Astrocyte (in vitro differentiated cells and primary cell): ENCODE measurements around the gene FSD1L. TPM values are rescaled to one million over a fixed set of nuclear protein-coding genes. Genes with fewer than 3 reads are reported as not detected.

Experiments used
- DNase-seq: peaks from one replicate; pipeline ENCODE4 v3.0.0-alpha.2; 2010; ENCODE audit warnings: low read depth
- FAIRE-seq: peaks from 2 replicates; lab custom pipeline; 2011; peaks lifted over from hg19 to GRCh38; lab: Jason Lieb, UNC
- H2AFZ ChIP-seq: 2 replicates; pipeline ENCODE4 v1.6.0; 2012; ENCODE audit warnings: low read depth, low read length, inconsistent platforms
- H3K27ac ChIP-seq: 2 replicates; pipeline ENCODE4 v1.5.1; 2011; ENCODE audit warnings: low read depth, low read length, inconsistent platforms
- H3K27me3 ChIP-seq: 2 replicates; pipeline ENCODE4 v1.6.0; 2011; ENCODE audit warnings: low read length, inconsistent platforms; ENCODE audit not compliant: insufficient read depth
- H3K36me3 ChIP-seq: 2 replicates; pipeline ENCODE4 v1.5.1; 2011; ENCODE audit warnings: low read length, inconsistent platforms; ENCODE audit not compliant: insufficient read depth
- H3K4me1 ChIP-seq: 2 replicates; pipeline ENCODE4 v1.5.1; 2011; ENCODE audit warnings: low read length, inconsistent platforms; ENCODE audit not compliant: insufficient read depth
- H3K4me2 ChIP-seq: 2 replicates; pipeline ENCODE4 v1.6.0; 2012; ENCODE audit warnings: low read length, inconsistent platforms
- H3K4me3 ChIP-seq: 2 replicates; pipeline ENCODE4 v1.5.1; 2011; ENCODE audit warnings: low read depth, mild to moderate bottlenecking, low read length, inconsistent platforms; ENCODE audit not compliant: insufficient read depth
- H3K79me2 ChIP-seq: 2 replicates; pipeline ENCODE4 v1.6.0; 2012; ENCODE audit warnings: mild to moderate bottlenecking, low read length, inconsistent platforms; ENCODE audit not compliant: insufficient read depth
- H3K9ac ChIP-seq: 2 replicates; pipeline ENCODE4 v1.6.0; 2012; ENCODE audit warnings: mild to moderate bottlenecking, low read length, inconsistent platforms
- H3K9me3 ChIP-seq: 2 replicates; pipeline ENCODE4 v1.5.1; 2012; ENCODE audit warnings: low read depth, mild to moderate bottlenecking, low read length, inconsistent platforms; ENCODE audit not compliant: insufficient read depth
- H4K20me1 ChIP-seq: 2 replicates; pipeline ENCODE4 v1.6.0; 2012; ENCODE audit warnings: low read length, inconsistent platforms; ENCODE audit not compliant: insufficient read depth
- H3K27ac Mint-ChIP-seq: one replicate; pipeline ENCODE4 v1.8.0; 2021; ENCODE audit warnings: mild to moderate bottlenecking, mixed read lengths; ENCODE audit not compliant: unreplicated experiment
- H3K27me3 Mint-ChIP-seq: one replicate; pipeline ENCODE4 v1.8.0; 2021; ENCODE audit warnings: low read depth, mixed read lengths; ENCODE audit not compliant: unreplicated experiment
- H3K36me3 Mint-ChIP-seq: one replicate; pipeline ENCODE4 v1.8.0; 2021; ENCODE audit warnings: low read depth, mixed read lengths; ENCODE audit not compliant: unreplicated experiment
- H3K4me1 Mint-ChIP-seq: one replicate; pipeline ENCODE4 v1.8.0; 2021; ENCODE audit warnings: low read depth, mixed read lengths; ENCODE audit not compliant: unreplicated experiment
- H3K4me3 Mint-ChIP-seq: one replicate; pipeline ENCODE4 v1.8.0; 2021; ENCODE audit warnings: mild to moderate bottlenecking, moderate library complexity, mixed read lengths; ENCODE audit not compliant: unreplicated experiment
- H3K9me3 Mint-ChIP-seq: one replicate; pipeline ENCODE4 v1.8.0; 2021; ENCODE audit warnings: mild to moderate bottlenecking, mixed read lengths; ENCODE audit not compliant: unreplicated experiment
- EZH2 ChIP-seq: IDR thresholded peaks from 2 replicates; pipeline ENCODE4 v1.6.1; 2012; ENCODE audit warnings: mild to moderate bottlenecking, low read length, inconsistent platforms; ENCODE audit not compliant: insufficient read depth
- total RNA-seq: library from RNA; stranded (reverse); gene quantifications from 2 replicates; pipeline ENCODE4 v1.2.1, GENCODE V29; 2021
- TF ChIP-seq, protein P1 (sequence below): IDR thresholded peaks from 2 replicates; pipeline ENCODE4 v1.5.1; 2011; ENCODE audit warnings: low read depth, mild to moderate bottlenecking, inconsistent platforms, low read length, moderate library complexity; ENCODE audit not compliant: insufficient read depth

Gene FSD1L
- total RNA-seq, 1 donor from 2014 or later: 7.0 TPM

DNA sequence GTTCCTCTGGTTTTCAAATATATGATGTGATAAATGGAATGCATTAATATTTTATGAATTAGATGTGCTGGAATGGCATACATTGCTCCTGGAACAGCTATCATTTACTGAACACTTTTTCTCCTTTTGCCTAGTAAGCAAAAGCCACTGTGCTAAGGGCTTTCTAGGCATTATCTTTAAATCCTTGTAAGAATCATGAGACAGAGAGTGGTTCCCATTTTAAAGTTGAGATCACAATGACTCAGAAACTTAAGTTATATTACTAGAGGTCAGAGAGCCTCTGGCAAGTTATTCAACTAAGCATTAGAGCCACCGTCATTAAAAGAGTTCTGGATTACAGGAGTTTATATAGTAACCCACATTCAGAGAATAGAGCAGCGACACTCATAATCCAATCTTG is 26.7 kb upstream of the FSD1L start:
- Mint-ChIP-seq H3K4me3 (no peak overlapping the region), H3K4me1 (peaks cover 2% of the 10 kb centered on the region)
- FAIRE-seq: no peak

DNA sequence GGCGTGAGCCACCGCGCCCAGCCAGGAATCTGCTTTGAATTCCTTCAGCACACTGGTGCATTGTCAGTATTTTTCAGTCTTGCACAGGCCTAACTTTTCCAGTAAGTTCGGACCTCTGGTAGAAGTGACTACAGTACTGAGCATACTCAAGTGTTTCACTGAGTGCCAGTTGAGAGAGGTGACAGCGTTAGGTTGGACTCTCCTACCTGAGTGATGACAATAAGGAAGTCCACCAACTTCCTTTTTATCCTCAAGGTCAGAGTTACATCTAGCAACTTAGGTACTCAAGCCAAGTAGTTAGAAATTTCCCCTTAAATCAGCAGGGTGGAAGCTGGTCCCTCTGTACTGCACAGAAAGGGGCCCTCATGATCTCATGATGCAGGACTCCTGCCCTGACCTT is 26.0 kb upstream of the FSD1L start:
- Mint-ChIP-seq H3K36me3 (no peaks in the 10 kb centered on the region), H3K27ac (no peak overlapping the region), H3K27me3 (no peaks in the 10 kb centered on the region)

More for the DNA sequence above, 26.7 kb upstream of the FSD1L start:
- Mint-ChIP-seq H3K27me3 (no peaks in the 10 kb centered on the region), H3K27ac (no peak overlapping the region), H3K36me3 (no peaks in the 10 kb centered on the region), H3K9me3 (no peaks in the 10 kb centered on the region)
- Histone ChIP-seq H3K4me1 (no peaks in the 10 kb centered on the region), H3K27me3 (no peaks in the 10 kb centered on the region), H3K79me2 (no peaks in the 10 kb centered on the region), H3K27ac (no peak overlapping the region), H3K36me3 (no peaks in the 10 kb centered on the region), H3K9ac (no peak overlapping the region), H3K9me3 (no peaks in the 10 kb centered on the region), H3K4me2 (no peak overlapping the region), H4K20me1 (no peaks in the 10 kb centered on the region), H3K4me3 (no peak overlapping the region), H2AFZ (no peak overlapping the region)
- no peak for DNase-seq
- TF ChIP-seq, protein P1, sequence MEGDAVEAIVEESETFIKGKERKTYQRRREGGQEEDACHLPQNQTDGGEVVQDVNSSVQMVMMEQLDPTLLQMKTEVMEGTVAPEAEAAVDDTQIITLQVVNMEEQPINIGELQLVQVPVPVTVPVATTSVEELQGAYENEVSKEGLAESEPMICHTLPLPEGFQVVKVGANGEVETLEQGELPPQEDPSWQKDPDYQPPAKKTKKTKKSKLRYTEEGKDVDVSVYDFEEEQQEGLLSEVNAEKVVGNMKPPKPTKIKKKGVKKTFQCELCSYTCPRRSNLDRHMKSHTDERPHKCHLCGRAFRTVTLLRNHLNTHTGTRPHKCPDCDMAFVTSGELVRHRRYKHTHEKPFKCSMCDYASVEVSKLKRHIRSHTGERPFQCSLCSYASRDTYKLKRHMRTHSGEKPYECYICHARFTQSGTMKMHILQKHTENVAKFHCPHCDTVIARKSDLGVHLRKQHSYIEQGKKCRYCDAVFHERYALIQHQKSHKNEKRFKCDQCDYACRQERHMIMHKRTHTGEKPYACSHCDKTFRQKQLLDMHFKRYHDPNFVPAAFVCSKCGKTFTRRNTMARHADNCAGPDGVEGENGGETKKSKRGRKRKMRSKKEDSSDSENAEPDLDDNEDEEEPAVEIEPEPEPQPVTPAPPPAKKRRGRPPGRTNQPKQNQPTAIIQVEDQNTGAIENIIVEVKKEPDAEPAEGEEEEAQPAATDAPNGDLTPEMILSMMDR: no peak
- TF ChIP-seq EZH2: no peak

GRCh38 chr9:105425816-105426433 is 21.9 kb upstream of the FSD1L start:
- H3K4me1 ChIP-seq: no peaks in the 10 kb centered on the region
- no peak overlapping the region for H2AFZ ChIP-seq
- Mint-ChIP-seq H3K36me3 (no peaks in the 10 kb centered on the region), H3K27ac (no peak overlapping the region), H3K9me3 (no peaks in the 10 kb centered on the region), H3K4me3 (no peak overlapping the region), H3K27me3 (no peaks in the 10 kb centered on the region), H3K4me1 (no peaks in the 10 kb centered on the region)
- H3K36me3 ChIP-seq: no peaks in the 10 kb centered on the region
- FAIRE-seq (no peak), DNase-seq (no peak)
- H3K9me3 ChIP-seq: no peaks in the 10 kb centered on the region
- no peak overlapping the region for H3K4me3 ChIP-seq
- no peak overlapping the region for H3K4me2 ChIP-seq
- H3K9ac ChIP-seq: no peak overlapping the region
- no peaks in the 10 kb centered on the region for H4K20me1 ChIP-seq
- H3K27ac ChIP-seq: no peak overlapping the region
- no peaks in the 10 kb centered on the region for H3K79me2 ChIP-seq
- TF ChIP-seq, protein P1: peak; percentile 55
- no peak for TF ChIP-seq EZH2
- H3K27me3 ChIP-seq: no peaks in the 10 kb centered on the region

More for the DNA sequence above, 26.0 kb upstream of the FSD1L start:
- Histone ChIP-seq H3K27me3 (no peaks in the 10 kb centered on the region), H3K36me3 (no peaks in the 10 kb centered on the region), H2AFZ (no peak overlapping the region), H3K4me2 (no peak overlapping the region), H3K27ac (no peak overlapping the region), H3K79me2 (no peaks in the 10 kb centered on the region), H3K9me3 (no peaks in the 10 kb centered on the region), H3K4me3 (no peak overlapping the region), H3K4me1 (no peaks in the 10 kb centered on the region), H3K9ac (no peak overlapping the region), H4K20me1 (no peaks in the 10 kb centered on the region)
- Mint-ChIP-seq H3K4me3 (no peak overlapping the region), H3K9me3 (no peaks in the 10 kb centered on the region), H3K4me1 (peaks cover 2% of the 10 kb centered on the region)
- FAIRE-seq: no peak
- no peak for DNase-seq
- no peak for TF ChIP-seq EZH2
- TF ChIP-seq, protein P1: no peak
